NCI-H82 treated with DMSO at 0.1 percent for 48 hours (cell line): ENCODE results near the gene PAQR5.
"Not testable (repeated sequence)": the region's sequence is repeated elsewhere in the genome, so short reads cannot be mapped to it uniquely, and the experiment has no call there.

Experiments used
- DNase-seq: peaks from one replicate; lab custom pipeline; 2025; ENCODE audit not compliant: unreplicated experiment; lab: John Stamatoyannopoulos, UW

Gene PAQR5

GRCh38 chr15:69314736-69315135, 16.0 kb downstream of the PAQR5 start:
- no peak for DNase-seq

GRCh38 chr15:69315402-69316110, 16.8 kb downstream of the PAQR5 start:
- no peak for DNase-seq

- DNase-seq, result no peak
Measured at GRCh38 chr15:69316291-69316690, 17.6 kb downstream of the PAQR5 start.

- no peak for DNase-seq
Measured at GRCh38 chr15:69317392-69317841, 18.7 kb downstream of the PAQR5 start.

- DNase-seq, result no peak
Measured at GRCh38 chr15:69318033-69318432, 19.3 kb downstream of the PAQR5 start.

- no peak for DNase-seq
Measured at GRCh38 chr15:69319384-69320375, 21.0 kb downstream of the PAQR5 start.

- DNase-seq, result no peak
Measured at GRCh38 chr15:69320977-69321554, 22.4 kb downstream of the PAQR5 start.

- DNase-seq, result no peak
Measured at GRCh38 chr15:69323893-69324430, 25.2 kb downstream of the PAQR5 start.

- no peak for DNase-seq
Measured at GRCh38 chr15:69324565-69324964, 25.9 kb downstream of the PAQR5 start.

- no peak for DNase-seq
Measured at GRCh38 chr15:69325456-69325971, 26.8 kb downstream of the PAQR5 start.

- no peak for DNase-seq
Measured at GRCh38 chr15:69328080-69328479, 29.4 kb downstream of the PAQR5 start.

GRCh38 chr15:69328739-69329138, 30.0 kb downstream of the PAQR5 start:
- no peak for DNase-seq

- no peak for DNase-seq
Measured at GRCh38 chr15:69337138-69337537, 38.4 kb downstream of the PAQR5 start.

- DNase-seq, result no peak
Measured at GRCh38 chr15:69338535-69339213, 40.0 kb downstream of the PAQR5 start.

- DNase-seq, result not testable (repeated sequence)
Measured at GRCh38 chr15:69339214-69339543, 40.5 kb downstream of the PAQR5 start.

- no peak for DNase-seq
Measured at GRCh38 chr15:69340243-69340900, 41.7 kb downstream of the PAQR5 start.

GRCh38 chr15:69341356-69341755, 42.6 kb downstream of the PAQR5 start:
- DNase-seq, result no peak

GRCh38 chr15:69342460-69343076, 43.9 kb downstream of the PAQR5 start:
- peak; percentile 44 for DNase-seq

GRCh38 chr15:69343133-69343532, 44.4 kb downstream of the PAQR5 start:
- no peak for DNase-seq

GRCh38 chr15:69344238-69344637, 45.5 kb downstream of the PAQR5 start:
- no peak for DNase-seq
